Fibroblast of skin of right biceps (primary cell): ENCODE results near the gene ADAMTS3.
"Not testable (repeated sequence)": the region's sequence is repeated elsewhere in the genome, so short reads cannot be mapped to it uniquely, and the experiment has no call there.

Experiments
- DNase-seq: peaks from one replicate; pipeline ENCODE4 v3.0.0-alpha.2; 2013

Gene ADAMTS3

DNA sequence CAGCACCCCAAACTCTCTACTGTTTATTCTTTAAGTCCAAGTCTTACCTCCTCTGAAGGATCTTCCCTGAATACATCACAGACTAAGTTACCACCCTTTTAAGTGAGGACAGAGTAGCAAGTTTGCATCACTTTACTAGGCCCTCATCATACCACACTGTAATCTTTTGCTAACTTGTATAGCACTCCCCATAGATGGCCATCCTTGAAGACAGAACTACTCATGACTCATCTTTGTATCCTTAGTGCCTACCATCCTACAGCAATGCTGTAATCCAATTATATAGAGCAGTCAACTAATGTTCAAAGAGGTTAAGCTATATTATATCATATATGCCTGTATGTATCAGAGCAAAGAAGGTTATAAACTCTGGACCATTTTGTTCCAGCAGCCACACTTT lies 101.4 kb downstream of the ADAMTS3 start:
- no peak for DNase-seq

DNA sequence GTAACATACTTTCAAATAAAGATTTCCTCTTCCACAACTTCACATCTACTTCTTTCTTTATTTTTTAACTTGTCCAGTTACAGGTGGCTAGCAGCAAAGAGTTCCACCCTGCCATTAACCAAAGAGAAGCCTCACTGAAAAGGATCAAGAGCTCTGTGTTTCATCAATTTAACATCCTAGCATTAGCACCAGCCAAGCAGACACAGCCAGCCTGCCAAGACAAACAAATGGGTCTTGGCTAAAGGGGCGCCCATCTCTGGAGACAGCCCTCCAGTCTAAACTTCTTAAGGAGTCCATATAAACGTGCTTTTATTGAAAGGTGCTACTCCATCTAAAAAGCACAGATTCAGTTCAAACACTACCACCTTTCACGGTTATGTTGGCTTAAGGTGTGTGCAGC lies 105.3 kb downstream of the ADAMTS3 start:
- DNase-seq, result no peak

- no peak for DNase-seq
Observed at GRCh38 chr4:72457158-72457557, 111.9 kb downstream of the ADAMTS3 start.

GRCh38 chr4:72451349-72451748 lies 117.7 kb downstream of the ADAMTS3 start:
- DNase-seq, result no peak

DNA sequence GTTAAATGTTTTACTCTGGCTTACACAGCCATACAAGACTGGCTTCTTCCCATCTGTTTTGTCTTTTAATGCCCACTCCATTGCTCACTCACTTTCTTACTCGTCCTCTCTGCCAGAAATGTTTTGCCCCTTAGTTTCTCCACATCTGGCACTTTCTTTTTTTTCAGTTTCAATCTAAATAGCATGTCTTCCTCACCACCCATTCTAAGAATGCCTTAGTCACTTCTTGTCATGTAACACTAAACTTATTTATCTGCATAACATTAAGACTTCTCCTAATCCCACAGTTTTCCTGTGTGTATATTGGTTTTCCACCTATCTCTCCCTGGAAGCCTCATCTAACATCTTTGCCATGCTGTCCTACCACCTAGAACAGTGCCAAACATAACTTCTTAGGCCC lies 119.3 kb downstream of the ADAMTS3 start:
- peak; percentile 15 for DNase-seq

DNA sequence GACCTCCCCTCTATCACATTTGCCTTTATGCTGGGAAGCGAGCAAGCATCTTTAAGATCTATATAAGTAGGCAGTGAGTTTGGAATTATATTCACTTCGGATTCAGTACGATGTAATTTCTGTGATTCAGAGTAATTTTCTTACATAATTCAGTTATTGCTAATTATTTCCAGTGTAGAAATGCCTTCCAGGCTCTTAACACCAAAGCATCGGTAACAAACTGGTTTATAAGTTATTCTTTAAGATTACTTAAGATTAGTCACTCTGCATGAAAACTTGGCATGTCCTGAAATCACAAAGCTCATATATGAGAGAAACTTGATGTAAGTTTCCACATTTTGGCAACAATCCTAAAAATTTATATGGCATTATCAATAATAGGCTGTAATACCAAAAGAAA lies 120.8 kb downstream of the ADAMTS3 start:
- no peak for DNase-seq

- DNase-seq, result peak; percentile 5
Observed at GRCh38 chr4:72446353-72447055, 122.5 kb downstream of the ADAMTS3 start.

GRCh38 chr4:72444092-72444491 lies 124.9 kb downstream of the ADAMTS3 start:
- DNase-seq, result no peak

DNA sequence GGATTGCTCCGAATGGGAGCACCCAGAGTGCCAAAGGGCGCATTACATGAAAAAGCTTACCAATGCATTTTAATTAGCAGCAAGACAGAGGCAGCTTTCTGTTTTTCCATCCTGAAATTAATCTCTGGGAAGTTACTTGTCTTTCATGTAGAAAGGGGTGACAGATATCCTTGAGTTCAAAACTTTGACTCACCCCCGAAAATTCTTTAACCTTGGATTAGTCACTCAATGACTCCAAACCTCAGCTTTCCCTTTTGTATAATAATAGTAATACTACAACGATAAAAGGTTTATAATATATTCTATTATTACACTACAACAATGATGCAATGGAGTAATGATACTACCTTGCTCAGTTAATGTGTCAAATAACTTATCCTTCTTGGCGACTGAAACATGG lies 126.3 kb downstream of the ADAMTS3 start:
- peak; percentile 13 for DNase-seq

GRCh38 chr4:72442147-72442546 lies 126.9 kb downstream of the ADAMTS3 start:
- DNase-seq, result no peak

- no peak for DNase-seq
Observed at GRCh38 chr4:72440386-72440785, 128.6 kb downstream of the ADAMTS3 start.

DNA sequence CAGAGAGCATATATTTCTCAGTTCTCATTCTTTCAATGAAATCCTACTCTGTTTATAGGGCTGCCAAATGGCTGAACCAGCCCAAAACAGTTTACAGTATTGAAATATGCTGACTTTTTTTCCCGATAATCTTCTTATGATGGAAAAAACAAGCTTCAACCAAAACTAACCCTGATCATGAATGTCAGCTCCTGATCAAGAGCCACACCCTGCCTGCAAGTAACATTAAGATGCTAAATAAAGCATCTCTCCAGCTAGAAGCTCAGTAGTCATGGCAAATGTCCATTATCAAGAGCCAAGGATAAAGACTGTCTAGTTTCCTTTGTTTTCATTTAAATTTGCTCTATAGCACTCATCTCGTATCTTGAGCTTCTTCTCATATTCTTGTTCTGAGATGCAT lies 136.0 kb downstream of the ADAMTS3 start:
- no peak for DNase-seq

DNA sequence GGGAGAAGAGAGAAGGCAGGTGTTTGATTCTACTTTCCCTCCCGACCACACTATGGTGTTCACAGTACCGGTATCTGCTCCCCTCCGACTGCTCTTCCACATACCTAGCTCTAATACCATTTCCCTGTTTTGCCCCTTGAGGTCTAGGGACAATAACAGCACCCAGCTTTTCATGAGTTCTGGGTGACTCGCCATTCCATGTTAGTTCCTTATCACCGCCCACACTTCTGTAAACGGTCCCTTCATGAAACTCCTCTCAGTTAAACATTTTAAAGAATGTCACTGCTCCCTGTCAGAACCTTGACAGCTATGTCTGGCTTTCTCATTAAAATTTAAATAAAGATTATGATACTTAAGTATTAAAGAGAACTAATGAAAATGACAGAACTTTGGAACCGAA lies 136.7 kb downstream of the ADAMTS3 start:
- DNase-seq, result no peak

- DNase-seq, result no peak
Observed at GRCh38 chr4:72430988-72431387, 138.0 kb downstream of the ADAMTS3 start.

DNA sequence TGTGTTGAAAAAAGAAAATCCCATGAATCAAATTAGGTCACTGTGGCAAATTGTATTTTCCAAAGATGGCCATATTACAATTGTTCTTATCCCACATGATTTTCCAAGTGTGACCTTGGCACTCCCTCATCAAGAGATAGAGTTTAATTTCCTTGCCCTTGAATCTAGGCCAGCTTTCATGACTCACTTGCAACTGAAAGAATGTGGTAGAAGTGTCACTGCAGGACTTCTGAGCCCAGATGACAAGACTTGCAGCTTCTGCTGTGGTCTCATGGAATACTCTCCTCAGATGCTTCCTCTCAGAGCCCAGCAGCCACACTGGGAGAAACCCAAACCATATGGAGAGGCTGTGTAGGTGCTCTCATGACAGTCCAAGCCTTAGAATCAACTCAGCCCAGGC lies 139.0 kb downstream of the ADAMTS3 start:
- DNase-seq, result peak; percentile 62

DNA sequence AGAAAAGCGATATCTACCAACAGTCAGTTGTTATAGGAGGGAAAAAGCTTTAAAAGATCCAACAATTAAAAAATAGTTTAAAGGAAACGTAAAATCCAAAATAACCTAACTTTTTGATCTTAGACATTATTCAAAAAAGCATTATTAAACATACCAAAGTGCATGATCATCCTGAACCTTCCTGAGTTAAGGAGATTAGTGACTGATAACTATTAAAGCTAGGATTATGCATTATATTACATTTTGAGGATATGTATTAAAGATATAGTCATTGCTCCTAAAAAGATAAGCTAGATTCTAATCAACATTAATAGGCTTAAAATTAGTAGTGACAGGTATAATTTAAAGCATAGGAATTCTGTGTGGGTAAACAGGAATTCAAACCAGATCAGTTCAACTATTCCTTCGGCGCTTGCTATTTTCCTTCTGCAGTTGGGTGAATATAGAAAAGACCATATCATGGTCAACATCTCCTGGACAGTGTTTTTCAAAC lies 139.6 kb downstream of the ADAMTS3 start:
- DNase-seq, result no peak

DNA sequence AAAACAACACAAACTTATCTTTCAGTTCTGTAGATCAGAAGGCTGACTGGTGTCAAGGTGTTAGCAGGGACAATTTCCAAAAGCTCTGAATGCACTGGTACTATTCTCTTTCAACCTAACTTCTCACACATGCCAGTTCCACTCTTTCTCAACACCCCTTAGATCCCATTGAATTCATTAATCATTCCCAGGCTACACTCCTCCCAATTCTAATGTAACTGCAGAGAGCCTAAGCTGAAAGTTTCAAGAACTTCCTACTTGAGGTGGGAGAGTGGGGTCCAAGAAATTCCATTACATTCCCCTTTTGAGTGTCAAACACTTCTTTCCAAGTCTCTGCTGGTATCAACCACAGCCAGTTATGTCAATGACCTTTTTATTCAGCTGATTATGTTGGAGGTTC lies 142.0 kb downstream of the ADAMTS3 start:
- no peak for DNase-seq

GRCh38 chr4:72425908-72426307 lies 143.1 kb downstream of the ADAMTS3 start:
- DNase-seq, result not testable (repeated sequence)

GRCh38 chr4:72424006-72424405 lies 145.0 kb downstream of the ADAMTS3 start:
- no peak for DNase-seq

GRCh38 chr4:72422416-72422815 lies 146.6 kb downstream of the ADAMTS3 start:
- no peak for DNase-seq

GRCh38 chr4:72418458-72418857 lies 150.6 kb downstream of the ADAMTS3 start:
- peak; percentile 81 for DNase-seq

DNA sequence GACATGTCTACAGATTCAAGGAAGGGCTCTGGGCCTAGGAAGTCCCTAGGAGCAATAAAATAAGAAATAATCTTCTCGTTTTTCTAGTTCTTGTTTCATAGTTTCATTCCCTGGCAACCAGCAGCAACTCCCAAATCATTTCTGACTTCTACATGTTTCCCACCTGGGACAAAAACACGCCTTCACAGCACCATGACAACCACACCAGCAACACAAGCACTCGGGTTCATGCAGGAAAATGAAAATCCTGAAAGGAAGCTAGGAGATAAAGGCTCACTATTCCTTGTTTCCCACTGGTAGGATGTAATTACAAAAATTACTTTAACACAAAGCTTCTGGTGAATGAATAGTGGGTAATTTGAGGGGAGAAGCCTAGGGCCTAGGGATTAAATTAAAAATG lies 158.9 kb downstream of the ADAMTS3 start:
- DNase-seq, result no peak

- no peak for DNase-seq
Observed at GRCh38 chr4:72408568-72408967, 160.5 kb downstream of the ADAMTS3 start.

DNA sequence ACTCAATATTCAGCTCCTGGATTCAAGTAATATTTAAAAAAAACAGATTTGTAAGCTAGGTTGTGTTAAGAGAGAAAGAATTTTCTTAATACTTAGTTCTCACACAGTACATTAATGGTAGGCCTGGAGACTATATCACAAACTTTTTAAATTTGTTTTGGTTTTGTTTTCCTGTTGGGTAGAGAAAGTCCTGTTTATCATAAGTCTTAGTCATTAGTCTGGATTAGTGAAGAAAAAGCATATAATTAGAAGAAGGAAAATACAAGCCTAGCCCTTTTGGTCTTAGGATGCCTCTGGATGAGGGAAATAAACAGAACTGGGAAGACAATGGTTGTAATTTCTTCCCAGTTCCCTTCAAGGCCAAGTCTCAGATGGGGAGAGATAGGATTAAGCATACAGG lies 163.6 kb downstream of the ADAMTS3 start:
- DNase-seq, result no peak

GRCh38 chr4:72397314-72397713 lies 171.7 kb downstream of the ADAMTS3 start:
- peak; percentile 40 for DNase-seq
